OCI-LY7 (cell line): ENCODE data around the gene TACR2. TPM values are rescaled to one million over a fixed set of nuclear protein-coding genes. Genes with fewer than 3 reads are reported as not detected.
A peak's percentile ranks its signal among the peaks of the same experiment; 100 is the strongest.

Experiments used
- BruUV-seq: library from RNA; stranded (reverse); fragments of 400-500 nt; replicated peaks from 2 replicates; lab custom pipeline; 2021; lab: Mats Ljungman, UMichigan
- CTCF ChIA-PET: fragments of 300-600 bp; sonication (Branson Sonifier 250); formaldehyde crosslinking; loops from one replicate; lab custom pipeline; 2022; ENCODE audit warnings: antibody characterized with exemption; ENCODE audit not compliant: unreplicated experiment; lab: Charles Lee
- POLR2A ChIA-PET: fragments of 300-600 bp; sonication (Branson Sonifier 250); formaldehyde crosslinking; loops from one replicate; lab custom pipeline; 2022; ENCODE audit warnings: antibody characterized with exemption; lab: Charles Lee
- DNase-seq: peaks from one replicate; pipeline ENCODE4 v3.0.0-alpha.2; 2015; ENCODE audit warnings: low spot score
- H2AFZ ChIP-seq: fragments of 200-600 bp; sonication (generic), shearing (Covaris generic); 2 replicates; pipeline ENCODE4 v1.6.1; 2014; ENCODE audit warnings: mild to moderate bottlenecking, antibody characterized with exemption, low read length, moderate library complexity
- H3K27ac ChIP-seq: fragments of 200-600 bp; sonication (generic); 2 replicates; pipeline ENCODE4 v1.5.1; 2014; ENCODE audit warnings: mixed run types, low read depth, mild to moderate bottlenecking, moderate library complexity, low read length, inconsistent platforms; ENCODE audit not compliant: poor library complexity, severe bottlenecking
- H3K36me3 ChIP-seq: fragments of 200-600 bp; sonication (generic); 2 replicates; pipeline ENCODE4 v1.6.1; 2014; ENCODE audit warnings: mild to moderate bottlenecking, antibody characterized with exemption, low read length, moderate library complexity, mixed read lengths; ENCODE audit not compliant: insufficient read depth
- H3K4me1 ChIP-seq: fragments of 200-600 bp; sonication (generic); 2 replicates; pipeline ENCODE4 v1.5.1; 2014; ENCODE audit warnings: mild to moderate bottlenecking, low read length; ENCODE audit not compliant: insufficient read depth, poor library complexity, severe bottlenecking
- H3K4me2 ChIP-seq: fragments of 200-600 bp; sonication (generic); 2 replicates; pipeline ENCODE4 v1.6.1; 2014; ENCODE audit warnings: mild to moderate bottlenecking, low read length
- H3K4me3 ChIP-seq: fragments of 200-600 bp; sonication (generic); 2 replicates; pipeline ENCODE4 v1.5.1; 2014; ENCODE audit warnings: mild to moderate bottlenecking, low read depth, low read length; ENCODE audit not compliant: poor library complexity, severe bottlenecking
- H3K79me2 ChIP-seq: fragments of 200-600 bp; sonication (generic); 2 replicates; pipeline ENCODE4 v1.6.1; 2016; ENCODE audit warnings: low read depth, mild to moderate bottlenecking, low read length, moderate library complexity, mixed read lengths; ENCODE audit not compliant: insufficient read depth
- H3K9me2 ChIP-seq: fragments of 200-600 bp; sonication (generic); 2 replicates; pipeline ENCODE4 v1.6.1; 2016; ENCODE audit warnings: mild to moderate bottlenecking, low read length, mixed read lengths; ENCODE audit not compliant: insufficient read depth
- H3K9me3 ChIP-seq: fragments of 200-600 bp; sonication (generic); 2 replicates; pipeline ENCODE4 v1.6.1; 2014; ENCODE audit warnings: mild to moderate bottlenecking, mixed run types, low read length, mixed read lengths
- H4K20me1 ChIP-seq: fragments of 200-600 bp; sonication (generic); 2 replicates; pipeline ENCODE4 v1.6.1; 2014; ENCODE audit warnings: mild to moderate bottlenecking, antibody characterized with exemption, low read length, moderate library complexity, mixed read lengths; ENCODE audit not compliant: insufficient read depth
- EZH2phosphoT487 ChIP-seq: fragments of 200-600 bp; sonication (generic); IDR thresholded peaks from 2 replicates; pipeline ENCODE4 v1.6.1; 2018; ENCODE audit warnings: low read depth, borderline replicate concordance, mild to moderate bottlenecking, mixed run types, antibody characterized with exemption, low read length, moderate library complexity, mixed read lengths
- intact Hi-C: fragments of 100-400 bp; cut with micrococcal nuclease; formaldehyde crosslinking; loops from one replicate; pipeline ENCODE4 v1.10.0; 2022; ENCODE audit not compliant: unreplicated experiment
- total RNA-seq, 2 experiments: library from RNA; depleted of rRNA in 1 of 2; stranded (reverse); fragments of >200 nt in 1 of 2; shearing (Covaris generic) in 1 of 2; gene quantifications; 2 replicates each; pipeline ENCODE4 v1.2.3, GENCODE V29; 2014 to 2022
- TF ChIP-seq, protein P1 (sequence below): fragments of 200-600 bp; sonication (generic); conservative IDR thresholded peaks from 2 replicates; pipeline ENCODE4 v1.5.1; 2014; ENCODE audit warnings: mild to moderate bottlenecking, antibody characterized with exemption, low read length, moderate library complexity, mixed read lengths

Gene TACR2
- total RNA-seq, 2 experiments from 2014 or later: not detected

DNA sequence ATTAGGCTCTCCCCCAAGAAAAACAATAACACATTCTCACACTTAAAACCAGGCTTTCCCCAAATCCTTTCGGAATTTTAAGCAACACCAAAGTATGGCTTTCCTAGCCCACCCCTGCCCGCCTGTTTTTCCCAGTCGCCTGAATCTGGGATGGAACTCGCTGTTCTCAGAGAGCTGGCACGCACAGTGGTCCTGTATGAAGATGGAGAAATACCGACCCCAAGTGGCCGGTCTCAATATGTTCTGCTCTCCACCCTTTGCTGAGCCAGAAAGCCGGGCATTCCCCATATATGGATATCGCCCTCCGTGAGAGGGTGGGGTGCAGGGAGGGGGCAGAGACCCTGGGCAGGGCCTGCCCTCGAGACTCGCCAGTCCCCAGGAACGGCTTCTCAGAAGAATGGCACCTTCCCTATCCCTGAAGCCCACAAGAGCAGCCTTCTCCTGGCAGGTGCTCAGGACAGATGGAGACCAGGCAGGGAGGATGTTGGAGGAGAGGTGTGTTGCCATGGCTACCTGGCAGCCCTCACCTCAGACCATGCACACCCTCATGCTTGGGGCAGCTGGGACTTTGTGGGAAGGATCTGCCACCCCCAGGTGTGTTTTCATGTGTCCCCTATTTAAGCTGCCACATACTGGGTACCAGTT, 3.4 kb downstream of the TACR2 start:
- no TSS peak for BruUV-seq
- ChIA-PET CTCF (no interaction called here), POLR2A (no interaction called here)
- no peaks in the 10 kb centered on the region for H3K36me3 ChIP-seq
- no peak overlapping the region for H3K27ac ChIP-seq
- no peak overlapping the region for H3K4me3 ChIP-seq
- intact Hi-C loops: loop anchor here (1.0 to 10.0 kb wide), 2 partner anchors 176 to 409 kb away; no protein-coding TSS in a partner anchor
- H3K4me1 ChIP-seq: peaks cover 20% of the 10 kb centered on the region
- H4K20me1 ChIP-seq: no peaks in the 10 kb centered on the region
- no peak for TF ChIP-seq EZH2phosphoT487
- TF ChIP-seq, protein P1, sequence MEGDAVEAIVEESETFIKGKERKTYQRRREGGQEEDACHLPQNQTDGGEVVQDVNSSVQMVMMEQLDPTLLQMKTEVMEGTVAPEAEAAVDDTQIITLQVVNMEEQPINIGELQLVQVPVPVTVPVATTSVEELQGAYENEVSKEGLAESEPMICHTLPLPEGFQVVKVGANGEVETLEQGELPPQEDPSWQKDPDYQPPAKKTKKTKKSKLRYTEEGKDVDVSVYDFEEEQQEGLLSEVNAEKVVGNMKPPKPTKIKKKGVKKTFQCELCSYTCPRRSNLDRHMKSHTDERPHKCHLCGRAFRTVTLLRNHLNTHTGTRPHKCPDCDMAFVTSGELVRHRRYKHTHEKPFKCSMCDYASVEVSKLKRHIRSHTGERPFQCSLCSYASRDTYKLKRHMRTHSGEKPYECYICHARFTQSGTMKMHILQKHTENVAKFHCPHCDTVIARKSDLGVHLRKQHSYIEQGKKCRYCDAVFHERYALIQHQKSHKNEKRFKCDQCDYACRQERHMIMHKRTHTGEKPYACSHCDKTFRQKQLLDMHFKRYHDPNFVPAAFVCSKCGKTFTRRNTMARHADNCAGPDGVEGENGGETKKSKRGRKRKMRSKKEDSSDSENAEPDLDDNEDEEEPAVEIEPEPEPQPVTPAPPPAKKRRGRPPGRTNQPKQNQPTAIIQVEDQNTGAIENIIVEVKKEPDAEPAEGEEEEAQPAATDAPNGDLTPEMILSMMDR: peak; percentile 86
- no peaks in the 10 kb centered on the region for H3K9me3 ChIP-seq
- H2AFZ ChIP-seq: no peak overlapping the region
- H3K79me2 ChIP-seq: no peaks in the 10 kb centered on the region
- no peaks in the 10 kb centered on the region for H3K9me2 ChIP-seq
- DNase-seq: peak; percentile 50
- no peak overlapping the region for H3K4me2 ChIP-seq

DNA sequence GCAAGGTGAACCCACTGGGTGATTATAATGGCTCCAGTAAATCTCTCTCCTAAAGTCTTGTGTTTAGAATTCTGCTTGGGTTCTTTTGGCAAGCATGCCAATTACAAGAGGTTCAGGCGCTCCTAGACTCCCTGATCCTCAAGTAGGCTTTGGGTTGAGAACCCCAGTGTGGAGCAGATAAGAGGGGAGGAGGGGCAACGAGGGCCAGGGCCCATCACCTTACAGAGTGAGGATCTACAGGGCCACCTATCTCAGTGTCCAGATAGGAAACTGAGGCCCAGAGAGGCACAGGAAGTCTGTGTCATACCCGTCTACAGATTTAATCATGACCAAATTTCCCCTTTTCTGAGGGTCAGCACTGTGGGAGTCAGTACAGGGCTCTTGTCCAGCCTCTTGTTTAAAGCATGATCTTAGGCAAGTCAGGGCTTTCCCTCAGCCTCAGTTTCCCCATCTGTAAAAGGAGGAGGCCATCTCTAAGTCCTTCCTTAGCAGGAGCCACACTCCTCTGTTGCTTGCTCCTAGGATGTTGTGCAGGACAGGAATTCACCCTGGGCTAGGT, 4.4 kb downstream of the TACR2 start:
- H3K4me3 ChIP-seq: no peak overlapping the region
- H3K36me3 ChIP-seq: no peaks in the 10 kb centered on the region
- peaks cover 28% of the 10 kb centered on the region for H3K4me1 ChIP-seq
- no peaks in the 10 kb centered on the region for H4K20me1 ChIP-seq
- H3K9me2 ChIP-seq: no peaks in the 10 kb centered on the region
- CTCF ChIA-PET: no interaction called here
- POLR2A ChIA-PET: no interaction called here
- intact Hi-C loops: loop anchor here (10.0 kb wide), 1 partner anchor 408 kb away; no protein-coding TSS in a partner anchor
- no TSS peak for BruUV-seq
- TF ChIP-seq EZH2phosphoT487: no peak
- TF ChIP-seq, protein P1: no peak
- H3K27ac ChIP-seq: no peak overlapping the region
- no peaks in the 10 kb centered on the region for H3K9me3 ChIP-seq
- no peak overlapping the region for H3K4me2 ChIP-seq
- DNase-seq: no peak
- H3K79me2 ChIP-seq: no peaks in the 10 kb centered on the region
- H2AFZ ChIP-seq: no peak overlapping the region

DNA sequence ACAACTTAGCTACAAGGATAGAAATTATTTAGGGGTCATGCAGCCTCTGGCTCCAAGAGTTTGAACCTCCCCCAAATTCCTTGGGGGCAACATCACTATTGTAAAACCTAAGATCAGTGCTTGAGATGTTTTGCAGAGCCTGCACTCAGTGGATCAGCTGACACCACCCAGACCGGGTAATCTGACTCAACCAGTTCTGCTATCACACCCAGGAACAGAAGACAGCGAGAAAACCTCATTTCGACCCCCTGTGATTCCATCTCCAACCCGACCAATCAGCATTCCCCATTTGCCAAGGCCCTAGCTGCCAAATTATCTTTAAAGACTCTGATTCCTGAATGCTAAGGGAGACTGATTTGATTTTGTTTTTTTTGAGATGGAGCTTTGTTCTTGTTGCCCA, 5.2 kb downstream of the TACR2 start:
- Histone ChIP-seq H3K4me3 (no peak overlapping the region), H3K79me2 (no peaks in the 10 kb centered on the region), H2AFZ (no peak overlapping the region), H3K27ac (no peak overlapping the region), H4K20me1 (no peaks in the 10 kb centered on the region), H3K9me3 (no peaks in the 10 kb centered on the region), H3K9me2 (no peaks in the 10 kb centered on the region), H3K4me1 (peaks cover 28% of the 10 kb centered on the region), H3K4me2 (no peak overlapping the region), H3K36me3 (no peaks in the 10 kb centered on the region)
- no peak for TF ChIP-seq EZH2phosphoT487
- TF ChIP-seq, protein P1: no peak
- intact Hi-C loops: loop anchor here (10.0 kb wide), 1 partner anchor 407 kb away; no protein-coding TSS in a partner anchor
- CTCF ChIA-PET: no interaction called here
- BruUV-seq: no TSS peak
- DNase-seq: no peak
- POLR2A ChIA-PET: no interaction called here
